ENCODE data around the gene C2CD2.
A peak's percentile ranks its signal among the peaks of the same experiment; 100 is the strongest.

C2CD2 gene

DNA sequence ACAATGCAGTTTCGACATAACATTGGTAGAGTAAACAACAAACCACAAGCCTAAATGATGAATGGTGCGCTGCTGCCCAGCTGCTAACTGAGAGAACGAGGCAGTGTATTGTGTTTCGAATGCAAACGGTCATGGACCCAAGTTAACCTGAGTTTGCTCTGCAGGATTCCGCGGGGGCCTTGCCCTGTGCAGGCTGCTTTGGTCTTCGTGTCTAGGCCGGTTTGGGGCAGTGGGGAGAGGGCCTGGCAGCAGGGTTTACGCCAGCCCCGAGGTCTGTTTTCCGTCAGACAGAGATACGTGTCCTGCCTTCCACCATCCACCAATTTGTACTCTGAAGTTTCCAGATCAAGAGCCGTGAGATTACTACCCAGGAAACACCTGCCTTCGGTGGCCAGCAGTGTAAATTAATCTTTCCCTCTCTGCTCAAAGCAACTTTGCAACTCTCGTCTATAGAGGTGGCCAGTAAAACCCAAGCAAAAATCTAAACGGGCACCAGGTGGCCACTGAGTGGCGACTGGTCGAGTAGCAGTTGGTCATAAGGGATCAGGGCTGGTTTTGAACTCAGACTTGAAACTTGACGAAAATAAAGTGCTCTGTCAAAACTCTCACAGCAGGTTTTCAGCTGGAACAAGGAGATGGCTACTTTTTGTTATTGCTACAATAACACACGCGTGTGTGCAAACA, 68.3 kb downstream of the C2CD2 start:
- DNase-seq (ENCODE audit: low read depth) = no peak

DNA sequence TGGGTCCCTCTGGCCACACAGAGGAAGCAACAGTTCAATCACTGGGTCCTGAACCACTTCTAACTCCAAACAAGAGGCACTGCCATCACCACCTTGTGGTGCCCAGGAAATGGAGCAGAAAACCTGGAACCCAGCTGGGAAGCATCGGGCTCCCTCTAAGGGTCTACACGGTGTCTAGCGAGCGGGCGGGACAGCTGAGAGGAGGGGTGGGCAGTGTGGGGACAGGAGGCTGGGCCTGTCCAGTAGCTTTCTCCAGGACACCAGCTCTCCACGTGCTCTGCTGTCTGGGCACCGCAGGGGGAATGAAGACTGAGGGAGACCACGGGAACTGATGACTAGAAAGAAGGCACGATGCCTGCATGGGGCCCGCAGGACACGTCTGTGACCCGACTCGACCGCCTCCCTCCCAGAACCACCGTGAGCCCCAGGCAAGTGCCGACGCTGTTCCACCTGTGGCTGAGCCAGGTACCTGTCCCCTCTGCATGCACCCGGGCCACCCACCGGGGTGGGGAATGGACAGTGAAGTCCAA, 69.3 kb downstream of the C2CD2 start:
- no peak for DNase-seq (ENCODE audit: low read depth)

DNA sequence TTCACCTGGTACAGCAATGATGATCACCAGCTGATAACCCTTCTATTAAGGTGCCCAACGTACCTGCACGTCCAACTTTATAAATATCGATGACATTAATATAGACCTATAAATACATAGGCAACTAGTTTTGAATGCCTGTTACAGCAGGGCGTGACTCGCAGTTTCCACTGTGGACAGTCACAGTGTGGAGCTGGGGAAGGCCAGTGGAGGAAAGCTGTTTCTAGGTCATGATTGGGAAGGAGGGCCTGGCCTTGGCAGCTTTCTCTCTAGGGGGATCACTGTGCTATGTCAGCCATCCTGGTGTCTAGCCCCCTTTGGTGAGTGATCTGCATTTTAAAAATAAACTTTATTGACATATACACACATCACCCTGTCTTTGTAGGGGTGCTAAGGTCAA, 70.2 kb downstream of the C2CD2 start:
- DNase-seq (ENCODE audit: low read depth) = no peak

DNA sequence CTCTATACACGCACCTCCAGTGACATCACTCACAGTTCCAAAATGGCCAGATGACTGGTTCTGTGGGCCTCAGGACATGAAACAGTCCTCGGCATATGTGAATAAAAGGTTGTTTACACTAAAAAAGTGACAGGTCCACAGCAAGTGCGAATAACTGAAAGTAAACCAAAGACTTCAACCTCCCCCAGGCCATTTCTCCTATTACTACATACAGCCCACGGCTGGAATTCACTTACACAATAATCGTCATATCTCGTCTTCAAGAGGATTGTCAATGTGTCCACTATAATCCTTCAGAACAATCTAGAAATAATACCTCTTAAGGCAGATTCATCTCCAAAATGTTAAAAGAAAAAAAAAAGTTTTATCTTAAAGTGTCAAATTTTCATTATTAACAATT, 72.8 kb downstream of the C2CD2 start:
- no peak for DNase-seq (ENCODE audit: low read depth)

DNA sequence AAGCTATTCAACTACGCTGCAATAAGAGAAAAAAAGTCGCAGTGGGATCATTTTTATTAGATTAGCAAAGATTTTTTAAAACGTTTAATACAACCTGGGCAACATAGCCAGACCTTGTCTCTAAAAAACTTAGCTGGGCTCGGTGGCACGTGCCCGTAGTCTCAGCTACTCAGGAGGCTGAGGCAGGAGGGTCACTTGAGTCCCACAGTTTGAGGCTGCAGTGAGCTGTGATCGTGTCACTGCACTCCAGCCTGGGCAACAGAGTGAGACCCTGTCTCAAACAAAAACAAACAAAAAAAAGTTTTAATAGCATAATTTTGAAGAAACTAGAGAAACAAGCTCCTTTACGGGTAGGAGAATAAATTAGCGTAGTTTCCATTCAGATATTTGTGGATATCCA, 73.7 kb downstream of the C2CD2 start:
- DNase-seq (ENCODE audit: low read depth) = no peak

DNA sequence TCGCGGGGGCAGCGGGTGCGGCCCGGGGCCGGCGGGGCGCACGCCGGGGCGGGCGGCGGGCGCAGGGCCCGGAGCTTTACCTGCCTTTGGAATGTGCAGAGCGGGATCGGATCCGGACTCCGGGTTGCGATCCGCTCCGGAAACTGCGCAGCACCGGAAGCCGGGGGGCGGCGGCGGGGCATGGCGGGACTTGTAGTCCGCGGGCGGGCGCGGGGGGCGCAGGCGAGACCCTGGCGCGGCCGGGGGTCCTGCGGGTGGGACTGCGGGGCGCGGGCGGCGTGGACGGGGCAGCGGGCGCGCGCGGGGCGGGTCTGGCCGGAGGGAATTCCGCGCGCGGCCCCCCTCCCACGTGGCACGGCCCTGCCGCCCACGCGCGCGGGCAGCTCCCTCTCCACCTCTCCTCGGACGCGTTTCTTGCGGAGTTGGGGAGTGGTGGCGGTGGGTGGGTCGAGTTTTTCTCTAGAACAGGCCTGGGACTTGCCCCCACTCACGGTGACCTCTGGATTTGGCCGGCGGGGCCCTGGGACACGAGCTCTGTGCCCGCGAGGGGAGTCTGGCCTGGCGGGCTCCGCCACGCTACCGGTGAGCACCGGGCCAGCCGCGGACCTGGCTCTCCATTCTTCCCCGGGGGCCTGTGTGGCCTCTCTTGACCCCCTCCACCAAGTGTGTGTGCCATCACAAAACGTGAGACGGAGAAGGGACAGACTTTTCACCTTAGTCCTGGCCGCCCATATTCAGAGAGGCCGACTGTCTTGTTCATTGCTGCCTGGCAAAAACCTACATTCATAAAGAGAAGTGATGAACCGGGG, 74.4 kb downstream of the C2CD2 start, which contains the start of gene PRDM15:
Gene PRDM15 (minus strand): TSS at position 155 of the 809 bp plus-strand sequence. CDS start 18,981 bp downstream, outside the sequence.
- peak; percentile 85 for DNase-seq (ENCODE audit: low read depth)

DNA sequence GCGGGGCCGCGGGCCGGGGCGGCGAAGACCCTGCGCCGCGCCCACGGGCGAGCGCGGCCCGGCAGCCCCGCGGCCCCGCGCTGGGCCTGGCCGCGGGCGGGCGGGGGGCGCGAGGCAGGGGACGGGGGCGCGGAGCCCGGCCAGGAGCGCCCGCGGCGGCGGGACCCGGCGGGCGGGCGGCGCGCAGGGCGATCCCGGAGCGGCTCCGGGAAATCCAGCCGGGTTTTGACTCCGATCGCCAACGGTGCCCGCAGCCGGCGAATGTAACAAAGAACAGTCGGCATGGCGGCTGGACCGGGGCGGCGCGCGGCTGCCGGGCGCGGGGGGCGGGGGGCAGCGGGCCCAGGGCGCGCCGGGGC, 75.0 kb downstream of the C2CD2 start:
- peak; percentile 72 for DNase-seq (ENCODE audit: low read depth)

DNA sequence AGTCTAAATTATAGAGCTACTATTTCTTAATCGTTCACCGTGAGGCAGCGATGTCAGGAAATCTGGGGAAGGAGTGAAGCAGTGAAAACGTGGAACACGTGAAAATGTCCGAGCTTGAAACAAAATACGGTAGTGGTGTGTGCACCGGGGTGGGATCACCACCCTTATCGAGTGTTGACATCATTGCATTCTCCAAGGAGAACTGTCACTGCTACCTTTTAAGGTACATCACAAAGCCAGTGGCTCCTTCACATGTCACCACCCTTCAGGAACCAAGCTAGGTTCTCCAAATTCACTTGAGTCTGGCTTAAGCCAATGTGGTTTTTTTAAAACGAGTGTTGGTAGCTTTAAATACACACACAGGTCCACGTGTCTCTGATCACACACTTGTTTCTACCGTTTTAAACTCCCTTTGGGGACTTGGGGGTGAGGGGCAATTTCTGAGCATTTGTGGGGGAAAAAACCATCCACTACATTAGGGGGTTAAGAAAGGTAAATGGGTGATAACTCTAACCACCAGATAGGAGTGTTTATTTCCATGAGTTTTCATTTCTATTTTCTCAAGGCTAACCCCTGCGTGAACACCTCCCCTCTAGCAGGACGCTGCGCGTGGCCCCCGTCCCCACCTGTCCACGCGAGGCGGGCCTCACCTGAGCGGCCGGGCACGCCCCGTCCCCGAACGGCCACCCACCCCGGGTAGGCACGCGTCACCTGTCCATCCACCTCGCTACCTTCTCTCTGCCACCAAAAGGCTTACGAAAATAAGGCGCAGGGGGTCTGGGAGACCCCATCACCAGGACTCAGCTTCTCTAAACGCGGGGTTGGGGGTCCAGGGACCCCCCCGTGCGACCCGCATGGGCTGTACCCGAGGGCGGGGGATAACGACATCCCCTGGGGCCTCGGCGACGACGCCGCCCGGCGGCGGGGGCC, 75.7 kb downstream of the C2CD2 start:
- peak; percentile 12 for DNase-seq (ENCODE audit: low read depth)

DNA sequence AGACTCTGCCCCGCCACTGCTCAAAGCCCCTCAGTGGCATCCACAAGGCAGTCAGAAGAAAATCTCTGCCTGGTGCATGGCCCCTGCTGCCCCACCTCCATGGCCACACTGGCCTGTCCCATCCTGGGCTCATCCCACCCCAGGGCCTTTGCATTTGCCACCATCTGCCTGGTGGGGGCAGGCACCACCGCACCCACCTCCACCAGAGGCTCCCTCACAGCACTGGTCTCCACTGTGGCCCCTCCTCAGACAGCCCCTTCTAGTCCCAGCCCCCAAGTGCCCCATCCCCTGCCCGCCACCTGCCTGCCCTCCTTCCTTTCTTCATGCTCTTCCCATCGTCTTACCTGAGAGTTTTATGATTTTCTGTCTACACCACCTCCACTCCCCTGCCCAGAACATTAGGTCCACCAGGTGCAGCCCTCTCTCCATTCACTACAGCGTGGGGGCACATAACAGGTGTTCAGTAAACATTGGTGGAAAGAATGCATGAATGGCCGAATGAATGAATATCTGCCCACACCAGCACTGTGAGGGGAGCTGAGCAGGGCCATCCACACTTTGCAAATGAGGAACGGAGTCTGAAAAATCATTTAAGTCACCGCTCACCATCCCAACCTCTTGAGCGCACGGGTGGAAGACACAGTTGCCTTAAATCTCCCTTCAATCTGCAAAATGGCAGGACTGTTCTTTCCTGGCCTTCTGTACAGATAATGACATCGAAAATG, 76.7 kb downstream of the C2CD2 start:
- DNase-seq (ENCODE audit: low read depth) = no peak

DNA sequence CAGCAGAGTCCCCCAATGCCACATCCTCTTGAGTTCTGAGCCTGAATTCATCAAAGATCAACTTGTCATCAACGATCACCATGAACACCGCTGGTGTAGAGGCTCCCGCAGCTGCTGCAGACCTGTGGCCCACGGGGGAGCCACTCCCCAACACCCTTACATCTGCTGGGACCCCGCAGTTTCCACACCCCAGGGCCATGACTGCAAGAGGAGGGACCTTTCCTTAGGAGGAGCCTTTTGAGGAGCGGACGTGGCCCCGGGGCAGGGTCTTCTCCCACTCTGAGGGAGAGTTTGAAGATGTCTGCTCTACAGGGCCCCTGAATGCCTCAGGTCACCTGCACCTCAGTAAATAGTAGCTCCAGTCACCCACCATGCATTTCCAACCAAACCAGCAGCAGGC, 77.4 kb downstream of the C2CD2 start:
- DNase-seq (ENCODE audit: low read depth) = no peak

DNA sequence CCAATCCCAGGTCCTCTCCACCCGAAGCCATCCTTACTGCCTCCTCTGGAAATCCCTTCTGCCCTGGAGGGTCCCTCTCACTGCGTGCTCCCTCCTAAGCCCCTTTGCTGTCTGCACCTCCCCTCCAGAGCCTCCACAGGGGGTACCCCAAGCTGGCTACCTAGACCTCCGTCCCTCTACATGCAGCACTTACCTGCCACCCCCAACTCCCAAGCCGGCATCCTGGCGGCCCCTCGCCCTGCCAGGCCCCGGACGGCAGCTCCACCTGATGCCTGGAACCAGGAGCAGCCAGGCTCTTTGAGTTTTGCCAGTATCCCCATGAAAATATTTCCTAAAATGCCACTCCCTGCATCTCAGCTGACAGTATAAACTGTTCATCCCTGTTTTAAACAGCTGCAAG, 78.7 kb downstream of the C2CD2 start:
- DNase-seq (ENCODE audit: low read depth) = no peak

DNA sequence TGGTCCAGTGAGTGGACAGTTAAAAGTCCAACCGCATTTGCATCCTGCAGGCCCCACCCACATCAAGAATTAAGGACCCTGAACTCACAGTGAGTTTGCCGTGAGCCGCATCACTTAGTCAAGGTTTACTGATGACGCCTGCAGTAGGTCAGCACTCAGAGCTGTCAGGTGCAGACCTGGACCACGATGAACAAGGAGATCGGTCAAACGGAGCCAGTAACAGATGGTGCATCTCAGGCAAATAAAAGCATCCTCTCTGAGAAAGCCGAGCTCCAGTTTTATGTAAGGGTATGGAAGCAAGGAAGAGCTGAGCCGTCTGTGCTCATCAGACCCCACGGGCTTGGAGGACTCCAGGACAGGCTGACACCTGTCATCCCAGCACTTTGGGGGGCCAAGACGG, 79.2 kb downstream of the C2CD2 start:
- DNase-seq (ENCODE audit: low read depth) = no peak

DNA sequence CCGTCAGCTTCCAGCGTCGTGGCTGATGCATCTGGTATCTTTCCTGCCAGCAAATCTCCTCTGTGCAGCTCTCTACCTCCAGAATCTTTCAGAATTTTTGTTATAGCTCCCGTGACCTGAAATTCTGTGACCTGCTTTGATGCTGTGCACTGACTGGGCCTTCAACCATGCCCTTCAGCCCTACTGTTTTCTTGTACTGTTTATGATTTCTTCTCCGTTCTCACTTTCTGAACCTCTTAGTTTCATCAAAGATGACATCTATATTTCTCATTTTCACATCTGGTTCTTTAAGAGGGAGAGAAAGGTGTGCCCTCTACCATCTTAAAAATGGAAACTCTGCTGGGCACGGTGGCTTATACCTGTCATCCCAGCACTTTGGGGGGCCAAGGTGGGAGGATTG, 80.4 kb downstream of the C2CD2 start:
- DNase-seq (ENCODE audit: low read depth) = no peak

DNA sequence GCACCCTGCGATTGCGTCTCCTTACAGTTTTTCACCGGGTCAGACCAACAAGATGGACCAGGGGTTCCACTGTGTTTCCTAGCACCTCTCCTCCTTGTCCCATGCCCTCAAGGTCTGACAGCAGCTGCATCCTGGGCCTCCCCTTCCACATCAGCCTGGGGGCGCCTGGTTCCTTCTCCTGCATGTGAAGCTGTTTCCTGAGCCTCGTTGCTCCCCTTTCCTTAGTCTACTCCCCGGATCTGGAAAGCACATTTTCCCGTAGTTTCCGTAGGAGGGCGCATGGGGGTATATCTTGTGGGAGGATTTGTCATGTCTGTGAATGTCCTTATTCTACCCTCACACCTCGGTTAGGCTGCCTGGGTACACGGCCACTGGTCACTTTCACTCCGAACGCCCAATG, 80.8 kb downstream of the C2CD2 start:
- DNase-seq (ENCODE audit: low read depth) = no peak

DNA sequence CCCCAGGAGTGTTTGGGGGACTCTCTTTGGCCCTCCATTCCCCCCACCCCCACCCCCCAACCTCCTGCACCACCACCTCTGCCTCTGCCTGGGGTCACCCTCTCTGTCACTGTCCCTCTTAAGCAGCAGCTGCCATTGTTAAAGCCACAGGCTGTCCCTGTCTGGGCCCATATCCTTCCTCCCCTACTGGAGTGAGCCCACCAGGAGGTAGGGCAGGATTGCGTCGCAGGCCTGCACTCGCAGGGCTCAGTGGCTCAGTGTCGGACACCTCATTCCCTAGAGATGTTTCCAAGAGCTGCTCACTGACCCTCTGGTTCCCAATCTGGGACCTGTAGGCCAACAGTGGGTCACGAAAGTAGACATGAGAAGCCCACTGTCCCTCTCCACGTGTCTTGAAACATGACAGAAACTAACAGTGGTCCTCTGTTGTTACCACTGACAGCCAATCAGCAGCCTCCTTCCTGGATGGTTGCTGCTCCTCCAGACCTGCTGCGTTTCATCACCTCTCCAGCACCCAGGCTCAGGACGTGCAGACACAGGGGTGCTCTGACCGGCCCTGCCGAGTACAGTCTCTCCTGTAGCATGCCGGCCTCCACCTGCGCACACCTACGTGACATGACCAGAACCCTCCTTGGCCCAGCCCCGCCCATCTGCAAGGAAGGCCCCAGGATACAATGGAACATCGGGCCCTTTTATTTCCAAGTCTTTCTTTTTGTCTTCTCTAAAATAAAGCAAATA, 82.4 kb downstream of the C2CD2 start:
- no peak for DNase-seq (ENCODE audit: low read depth)

DNA sequence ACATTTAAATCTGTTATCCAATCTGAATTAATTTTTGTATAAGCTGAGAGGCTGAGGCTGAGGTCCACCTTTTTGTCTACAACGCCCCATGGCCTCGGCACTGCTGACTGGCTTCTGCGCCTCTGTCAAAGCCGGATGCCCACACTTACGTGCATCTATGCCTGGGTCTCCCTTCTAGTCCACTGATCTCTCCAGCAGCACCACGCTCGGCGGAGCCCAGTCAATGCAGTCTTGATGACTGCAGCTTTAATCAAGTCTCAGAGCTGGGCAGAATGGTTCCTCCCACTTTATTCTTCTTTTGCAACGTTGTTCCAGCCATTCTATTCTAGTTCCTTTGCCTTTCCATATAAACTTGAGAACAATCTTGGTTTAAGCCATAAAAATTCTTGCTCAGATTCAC, 84.0 kb downstream of the C2CD2 start:
- DNase-seq (ENCODE audit: low read depth) = no peak

DNA sequence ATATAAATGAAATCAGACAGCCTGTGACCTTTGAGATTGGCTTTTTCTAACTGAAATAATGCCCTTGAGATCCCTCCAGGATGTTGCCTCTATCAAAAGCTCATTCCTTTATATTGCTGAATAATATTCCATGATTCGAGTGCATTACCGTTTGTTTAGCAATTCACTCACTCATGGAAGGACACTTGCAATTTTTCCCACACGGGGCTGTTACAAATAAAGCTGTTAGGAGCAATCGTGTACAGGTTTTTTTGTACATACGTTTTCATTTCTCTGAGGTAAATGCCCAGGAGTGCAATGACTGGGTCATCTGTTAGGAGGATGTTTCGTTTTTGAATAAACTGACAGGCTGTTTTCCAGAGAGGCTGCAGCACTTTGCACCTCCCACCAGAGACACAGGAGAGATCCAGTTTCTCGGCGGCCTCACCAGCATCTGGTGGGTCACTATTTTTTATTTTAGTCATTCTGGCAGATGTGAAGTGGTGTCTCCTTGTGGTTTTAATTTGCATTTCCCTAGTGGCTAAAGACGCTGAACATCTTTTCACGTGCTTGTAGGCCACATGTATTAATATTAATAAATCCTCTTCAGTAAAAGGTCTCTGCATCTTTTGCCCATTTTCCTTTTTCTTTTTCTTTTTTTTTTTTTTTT, 85.6 kb downstream of the C2CD2 start:
- DNase-seq (ENCODE audit: low read depth) = no peak

DNA sequence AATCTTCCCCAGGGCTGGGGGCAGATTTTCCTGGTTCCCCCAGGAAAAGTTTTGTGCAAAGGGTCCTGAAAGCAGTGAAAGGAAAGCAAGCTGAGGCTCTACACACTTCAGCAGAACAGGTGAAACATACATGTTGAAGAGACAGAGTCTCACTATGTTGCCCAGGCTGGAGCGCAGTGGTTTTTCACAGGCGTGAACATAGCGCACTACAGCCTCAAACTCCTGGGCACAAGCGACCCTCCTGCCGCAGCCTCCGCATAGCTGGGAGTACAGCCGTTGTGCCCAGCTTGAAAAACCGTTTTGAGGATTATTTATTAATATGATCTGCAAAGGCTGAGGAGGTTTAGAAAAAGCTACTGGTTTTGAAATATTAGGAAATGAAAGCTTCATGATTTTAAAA, 86.5 kb downstream of the C2CD2 start:
- no peak for DNase-seq (ENCODE audit: low read depth)

DNA sequence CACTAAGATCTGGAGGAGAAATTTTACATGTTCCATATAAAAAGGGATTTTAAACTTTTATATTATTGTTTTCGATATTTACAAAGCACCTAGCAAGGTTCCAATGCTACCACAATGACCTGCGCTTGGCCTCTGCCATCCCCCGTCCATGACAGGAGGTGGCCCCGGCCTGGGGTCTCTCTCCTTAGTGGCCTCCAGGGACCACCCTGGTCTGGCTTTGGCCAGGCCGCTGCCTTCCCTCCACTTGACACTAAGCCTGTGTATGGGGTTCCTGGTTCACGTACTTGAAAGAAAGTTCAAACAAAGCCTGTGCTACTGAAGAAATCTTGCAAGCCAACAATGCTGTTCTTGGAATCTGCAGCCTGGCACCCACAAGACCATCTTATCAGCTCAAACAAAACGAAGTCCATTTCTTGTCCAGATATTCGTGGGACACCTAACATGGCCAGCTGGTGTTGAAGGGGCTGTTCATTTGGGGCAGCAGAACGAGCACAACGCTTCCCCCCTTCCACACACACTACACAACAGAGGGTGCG, 87.5 kb downstream of the C2CD2 start:
- DNase-seq (ENCODE audit: low read depth) = no peak

Measured in activated T-cell treated with anti-CD3 and anti-CD28 coated beads for 48 hours (primary cell).